DMS53 (cell line): Measurements from ENCODE around the gene FAT4.

Experiments used
- DNase-seq: peaks from one replicate; lab custom pipeline; 2025; lab: John Stamatoyannopoulos, UW

The FAT4 gene

GRCh38 chr4:125316401-125316790 is 1.6 kb downstream of the FAT4 start:
- peak; percentile 83 for DNase-seq

- DNase-seq: peak; percentile 74
Measured at GRCh38 chr4:125316791-125317524, 2.2 kb downstream of the FAT4 start.

DNA sequence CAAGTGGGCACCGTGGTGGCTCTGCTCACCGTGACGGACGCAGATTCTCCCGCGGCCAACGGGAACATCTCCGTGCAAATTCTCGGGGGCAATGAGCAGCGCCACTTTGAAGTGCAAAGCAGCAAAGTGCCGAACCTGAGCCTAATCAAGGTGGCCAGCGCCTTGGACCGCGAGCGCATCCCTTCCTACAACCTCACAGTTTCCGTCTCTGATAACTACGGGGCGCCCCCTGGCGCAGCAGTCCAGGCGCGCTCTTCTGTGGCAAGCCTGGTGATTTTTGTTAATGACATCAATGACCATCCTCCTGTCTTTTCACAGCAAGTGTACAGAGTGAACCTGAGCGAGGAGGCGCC is 2.7 kb downstream of the FAT4 start:
- DNase-seq: peak; percentile 77

DNA sequence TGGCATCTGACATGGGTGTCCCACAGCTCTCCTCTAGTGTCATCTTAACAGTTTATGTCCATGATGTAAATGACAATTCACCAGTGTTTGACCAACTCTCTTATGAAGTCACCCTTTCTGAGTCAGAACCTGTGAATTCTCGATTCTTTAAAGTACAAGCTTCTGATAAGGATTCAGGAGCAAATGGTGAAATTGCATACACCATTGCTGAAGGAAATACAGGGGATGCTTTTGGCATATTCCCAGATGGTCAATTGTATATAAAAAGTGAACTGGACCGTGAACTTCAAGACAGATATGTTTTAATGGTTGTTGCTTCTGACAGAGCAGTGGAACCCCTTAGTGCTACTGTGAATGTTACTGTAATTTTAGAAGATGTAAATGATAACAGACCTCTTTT is 4.6 kb downstream of the FAT4 start:
- no peak for DNase-seq

GRCh38 chr4:125321709-125322365 is 7.1 kb downstream of the FAT4 start:
- no peak for DNase-seq

DNA sequence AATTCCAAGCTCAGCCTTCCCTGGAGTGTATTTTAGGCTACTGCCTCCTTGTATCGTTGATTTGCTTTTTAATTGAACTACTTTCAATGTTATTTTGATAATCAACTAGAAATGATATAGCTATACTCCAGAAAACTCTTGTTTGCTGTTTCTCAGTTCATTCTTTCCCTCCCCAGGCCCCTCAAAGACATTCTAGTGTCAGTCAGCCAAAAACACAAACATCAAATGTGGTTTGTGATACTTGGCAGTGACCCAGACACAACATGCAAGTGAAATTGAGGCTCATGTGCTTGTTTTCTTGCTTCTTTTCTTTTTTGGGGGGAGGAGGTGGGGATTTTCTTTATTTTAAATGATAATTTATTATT is 7.6 kb downstream of the FAT4 start:
- no peak for DNase-seq

DNA sequence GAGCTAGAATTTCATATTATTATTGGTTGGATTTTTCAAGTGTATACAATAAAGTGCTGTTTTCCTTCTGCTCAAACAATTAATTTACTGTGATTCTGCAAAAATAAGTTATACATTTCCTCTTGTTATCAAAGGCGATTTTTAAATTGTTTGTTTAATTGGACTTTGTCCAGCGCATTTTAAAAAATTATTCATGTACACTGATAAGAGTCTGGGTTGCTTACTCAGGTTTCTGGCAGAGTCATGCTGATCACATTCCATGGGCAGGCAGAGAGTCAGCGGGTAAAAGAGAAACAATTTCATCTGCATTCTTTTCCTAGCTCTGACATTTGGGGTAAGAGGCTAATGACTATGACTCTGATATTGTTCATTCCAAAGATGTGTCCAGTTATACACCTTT is 8.9 kb downstream of the FAT4 start:
- no peak for DNase-seq

GRCh38 chr4:125325733-125326132 is 11.0 kb downstream of the FAT4 start:
- DNase-seq: no peak

GRCh38 chr4:125331116-125331515 is 16.4 kb downstream of the FAT4 start:
- DNase-seq: no peak

GRCh38 chr4:125334926-125335325 is 20.2 kb downstream of the FAT4 start:
- no peak for DNase-seq

DNA sequence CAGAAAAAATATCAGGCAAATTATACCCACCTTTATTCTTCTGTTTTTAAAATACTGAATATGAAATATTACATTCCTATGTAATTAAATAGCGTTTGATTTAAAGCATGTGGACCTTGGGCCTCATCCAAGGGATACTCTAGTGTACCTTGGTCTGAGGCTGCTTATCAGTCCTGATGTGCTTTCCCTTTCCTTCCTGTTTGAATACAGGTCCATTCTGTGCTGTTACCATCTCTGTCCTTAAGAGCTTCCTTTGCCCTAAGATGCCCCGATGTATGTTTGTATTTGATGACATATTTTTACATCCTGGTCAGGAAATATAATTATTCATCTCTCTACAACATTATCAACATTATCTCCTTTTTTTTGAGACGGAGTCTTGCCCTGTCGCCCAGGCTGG is 24.1 kb downstream of the FAT4 start:
- DNase-seq: no peak

GRCh38 chr4:125344198-125344597 is 29.4 kb downstream of the FAT4 start:
- DNase-seq: no peak

- DNase-seq: no peak
Measured at GRCh38 chr4:125346616-125347015, 31.9 kb downstream of the FAT4 start.

- no peak for DNase-seq
Measured at GRCh38 chr4:125350470-125351135, 35.8 kb downstream of the FAT4 start.

- DNase-seq: no peak
Measured at GRCh38 chr4:125352521-125352920, 37.8 kb downstream of the FAT4 start.

DNA sequence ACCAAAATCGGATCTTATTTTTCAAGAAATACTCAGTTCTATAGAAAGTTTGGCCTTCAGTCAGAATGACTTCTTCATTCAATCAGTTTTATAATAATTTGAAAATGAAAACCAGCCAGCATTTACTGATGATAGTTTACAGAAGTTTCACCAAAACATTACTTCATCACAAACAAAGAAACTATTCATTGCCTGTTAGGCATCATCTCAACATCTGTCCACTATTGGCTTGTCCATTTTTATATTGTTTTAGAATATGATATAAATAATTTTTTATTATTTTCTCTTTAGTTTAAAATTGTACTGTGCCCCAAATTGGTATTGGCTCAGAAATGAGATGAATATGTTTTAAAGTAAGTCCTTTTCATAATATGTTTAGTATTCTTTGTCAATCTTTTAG is 38.4 kb downstream of the FAT4 start:
- DNase-seq: no peak

DNA sequence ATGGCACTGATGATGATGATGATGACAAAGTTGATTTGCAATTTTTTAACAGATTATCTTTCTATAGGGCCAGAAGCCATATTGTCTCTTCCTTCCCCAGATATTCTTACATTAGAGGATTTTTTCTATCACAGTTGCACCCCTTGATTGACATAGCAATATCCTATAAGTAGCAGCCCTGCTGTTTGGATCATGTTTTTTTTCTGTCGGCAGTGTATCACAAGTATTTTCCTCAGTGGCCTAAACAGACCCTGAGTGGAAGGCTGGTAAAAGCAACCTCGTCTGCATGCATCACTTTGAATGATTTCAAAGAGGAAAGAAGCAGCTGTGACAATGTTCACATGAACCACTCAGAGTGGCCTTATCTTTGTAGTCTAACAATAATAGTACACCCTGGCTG is 41.0 kb downstream of the FAT4 start:
- DNase-seq: no peak

DNA sequence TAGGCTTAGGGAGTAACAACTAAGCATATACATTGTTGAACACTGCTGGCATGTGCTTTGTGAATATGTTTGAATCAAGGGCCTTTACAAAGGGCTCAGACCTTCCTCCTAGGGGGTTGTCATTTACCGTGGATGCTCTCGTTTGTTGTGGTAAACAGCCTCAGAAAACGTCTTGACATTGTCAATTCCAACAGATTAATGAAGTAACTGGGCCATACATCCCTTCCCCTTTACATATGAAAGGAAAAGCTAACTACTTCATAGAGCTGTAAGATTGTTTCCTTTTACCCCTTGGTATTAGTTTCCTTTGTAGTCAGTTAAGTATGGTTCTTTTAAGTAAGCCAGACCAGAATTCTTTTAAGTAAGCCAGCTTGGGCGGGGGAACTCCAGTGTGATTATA is 42.9 kb downstream of the FAT4 start:
- DNase-seq: no peak

DNA sequence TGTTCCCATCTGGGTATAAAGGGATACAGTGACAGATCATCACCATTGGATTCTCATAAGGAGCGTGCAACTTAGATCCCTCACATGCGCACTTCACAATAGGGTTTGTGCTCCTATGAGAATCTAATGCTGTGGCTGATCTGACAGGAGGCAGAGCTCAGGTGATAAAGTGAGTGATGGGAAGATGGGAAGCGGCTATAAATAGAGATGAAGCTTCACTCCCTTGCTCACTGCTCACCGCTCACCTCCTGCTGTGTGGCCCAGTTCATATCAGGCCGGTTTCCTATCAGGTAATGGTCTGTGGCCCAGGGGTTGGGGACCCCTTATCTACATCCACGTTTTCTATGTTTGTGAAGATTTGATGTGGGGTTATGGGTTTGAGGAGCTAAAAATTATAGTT is 43.7 kb downstream of the FAT4 start:
- no peak for DNase-seq

DNA sequence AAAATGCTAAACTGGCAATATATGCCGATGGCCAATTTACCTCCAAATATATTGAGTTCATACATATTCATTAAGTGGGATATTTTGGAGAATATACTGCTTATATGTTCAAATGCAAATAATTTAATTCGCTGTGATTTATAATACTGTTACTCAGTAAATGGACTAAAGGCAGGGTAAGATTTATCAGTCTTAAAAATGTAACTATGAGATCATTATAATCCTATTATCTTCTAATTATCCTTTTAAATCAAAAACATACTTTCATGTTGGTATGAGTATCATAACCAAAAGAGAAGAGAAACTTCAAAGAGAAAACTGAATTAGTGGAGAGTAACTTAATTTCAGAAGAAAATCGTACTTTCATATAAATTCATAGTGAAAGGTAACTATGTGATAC is 44.6 kb downstream of the FAT4 start:
- DNase-seq: no peak

DNA sequence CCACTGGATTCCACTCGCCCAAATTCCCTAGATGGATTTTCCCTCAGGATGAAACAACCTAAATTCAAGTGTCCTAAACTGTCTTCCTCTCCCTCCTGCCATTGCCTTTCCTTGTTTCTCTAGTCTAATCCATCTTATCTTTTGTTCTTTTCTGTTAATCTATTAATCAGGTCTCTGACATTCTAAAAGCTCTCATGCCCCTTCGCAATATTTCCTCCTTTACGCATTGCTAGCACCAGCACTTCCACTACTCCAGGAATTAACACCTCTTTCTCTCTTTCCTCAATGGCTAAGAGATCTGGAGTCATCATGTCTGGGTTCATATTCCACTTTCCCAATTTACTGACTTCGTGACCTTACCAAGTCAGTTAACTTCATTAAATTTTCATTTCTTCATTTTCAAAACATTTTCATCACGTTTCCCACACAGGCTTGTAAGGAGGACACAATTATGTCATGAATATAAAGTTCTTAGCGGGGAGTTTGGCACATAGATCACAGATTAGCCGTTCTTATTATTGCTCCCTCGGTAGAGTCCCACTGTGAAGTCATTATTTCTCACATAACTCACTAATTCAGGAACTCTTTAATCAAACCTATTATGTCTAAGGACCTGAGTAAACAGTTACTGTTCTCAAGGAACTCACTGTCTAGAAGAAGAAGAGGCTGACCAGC is 45.3 kb downstream of the FAT4 start:
- no peak for DNase-seq

DNA sequence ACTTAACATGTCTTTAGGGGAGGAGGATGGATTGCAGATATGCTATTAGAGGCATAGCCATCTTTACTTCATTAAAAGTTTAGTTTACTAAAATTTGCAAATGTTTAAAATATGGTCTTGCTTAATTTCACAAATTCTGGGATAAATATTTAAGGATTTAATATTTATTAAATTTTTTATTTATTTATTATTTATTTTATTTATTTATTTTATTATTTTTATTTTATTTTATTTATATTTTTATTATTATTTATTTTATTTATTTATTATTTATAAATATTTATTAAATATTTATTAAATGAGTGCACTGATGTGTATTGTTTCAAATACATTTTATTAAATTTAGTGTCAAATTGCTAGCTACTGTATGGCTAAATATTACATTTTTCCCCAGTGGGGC is 46.0 kb downstream of the FAT4 start:
- no peak for DNase-seq
